ENCODE results near the gene FXYD2. TPM values are rescaled to one million over a fixed set of nuclear protein-coding genes. Genes with fewer than 3 reads are reported as not detected.

FXYD2 gene
- total and polyA plus RNA-seq, 10 of the 15 experiments (the other 5 are each of a cell fraction or from before 2014, with no cell fraction given) = 1.2 to 4.5 (median 2.4) TPM

DNA sequence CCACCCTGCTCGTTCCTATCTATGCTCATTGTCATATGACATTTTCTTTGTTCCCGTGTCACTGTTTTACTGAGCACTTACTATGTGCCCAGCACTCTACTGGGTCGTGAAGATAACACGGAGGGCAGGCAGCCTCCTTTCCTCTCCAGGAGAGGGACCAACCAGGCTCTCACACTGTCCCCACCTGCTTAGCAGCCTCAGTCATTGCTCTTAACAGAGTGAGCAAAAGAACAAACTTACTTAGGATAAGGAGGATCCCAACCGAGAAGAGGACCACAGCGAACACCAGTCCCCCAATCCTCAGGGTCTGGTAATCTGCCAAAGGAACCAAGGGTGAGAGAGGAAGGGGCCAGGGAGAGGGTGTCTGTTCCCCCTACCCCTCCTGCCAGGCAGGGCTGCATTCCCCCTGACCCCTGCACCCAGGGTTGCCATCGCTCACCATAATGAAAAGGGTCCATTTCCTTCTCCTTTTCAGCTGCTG lies 17.0 kb upstream of the FXYD2 start:
- ChIA-PET SMC1A (ENCODE audit: uncharacterized antibody, unreplicated experiment) (interaction anchor here (1.1 to 7.9 kb wide), 5 partner anchors 13 to 216 kb away, joined by 3 to 163 read pairs (median 8); partner anchors contain the start of gene FXYD2), RAD21 (ENCODE audit: unreplicated experiment) (interaction anchor here (1.0 to 7.2 kb wide), 6 partner anchors 18 to 212 kb away, joined by 3 to 135 read pairs (median 15); partner anchors contain the start of genes FXYD2 and IL10RA), CTCF (interaction anchor here (1.0 to 5.9 kb wide), 11 partner anchors 8 to 212 kb away, joined by 3 to 238 read pairs (median 17); partner anchors contain the start of gene FXYD2), POLR2A (no interaction called here)
- intact Hi-C loops (cut with micrococcal nuclease; ENCODE audit: unreplicated experiment) = no loop called here
- no peak for ATAC-seq
- Histone ChIP-seq H3K4me2 (ENCODE audit: control insufficient read depth, insufficient read depth) (no peak overlapping the region), H3K9me3 (replicated peaks; ENCODE audit: control insufficient read depth, insufficient read depth, low read length) (no peaks in the 10 kb centered on the region), H3K36me3 (ENCODE audit: control insufficient read depth in 2 of 2, insufficient read depth in 2 of 2, low read length in 1 of 2) (no peaks in the 10 kb centered on the region), H3K4me3 (no peak overlapping the region), H3K4me1 (ENCODE audit: control insufficient read depth, insufficient read depth, low read length) (no peaks in the 10 kb centered on the region; the same call in 1 of the 2 replicates), H3K9ac (ENCODE audit: control insufficient read depth, insufficient read depth, low read length) (no peak overlapping the region), H2AFZ (ENCODE audit: control insufficient read depth, low read depth, low read length) (no peak overlapping the region), H4K20me1 (ENCODE audit: control insufficient read depth, insufficient read depth) (no peaks in the 10 kb centered on the region), H3K79me2 (ENCODE audit: control insufficient read depth, insufficient read depth, low read length) (no peaks in the 10 kb centered on the region), H3K27me3 (replicated peaks in 1 of 2; ENCODE audit: control insufficient read depth in 2 of 2, insufficient read depth in 2 of 2, low read length in 1 of 2) (peaks cover 0 to 7% of the 10 kb centered on the region in 2 experiments; a peak in 1 of 4 replicates), H3K27ac (ENCODE audit: control insufficient read depth, insufficient read depth) (no peak overlapping the region)
- in situ Hi-C loops (cut with MboI) = loop anchor here (5.0 kb wide), 2 partner anchors 106 to 216 kb away; no protein-coding TSS in a partner anchor
- 48% methylated on average over 7 of the region's 7 CpGs for WGBS (ENCODE audit: insufficient coverage, insufficient replicate concordance, low lambda C conversion rate, missing lambda C conversion rate)
- FAIRE-seq = no peak
- TF ChIP-seq ZNF24 (IDR thresholded peaks at IDR 0.05) = no peak
- TF ChIP-seq NR2F1 (conservative IDR thresholded peaks at IDR 0.05) = no peak
- TF ChIP-seq, protein P1, sequence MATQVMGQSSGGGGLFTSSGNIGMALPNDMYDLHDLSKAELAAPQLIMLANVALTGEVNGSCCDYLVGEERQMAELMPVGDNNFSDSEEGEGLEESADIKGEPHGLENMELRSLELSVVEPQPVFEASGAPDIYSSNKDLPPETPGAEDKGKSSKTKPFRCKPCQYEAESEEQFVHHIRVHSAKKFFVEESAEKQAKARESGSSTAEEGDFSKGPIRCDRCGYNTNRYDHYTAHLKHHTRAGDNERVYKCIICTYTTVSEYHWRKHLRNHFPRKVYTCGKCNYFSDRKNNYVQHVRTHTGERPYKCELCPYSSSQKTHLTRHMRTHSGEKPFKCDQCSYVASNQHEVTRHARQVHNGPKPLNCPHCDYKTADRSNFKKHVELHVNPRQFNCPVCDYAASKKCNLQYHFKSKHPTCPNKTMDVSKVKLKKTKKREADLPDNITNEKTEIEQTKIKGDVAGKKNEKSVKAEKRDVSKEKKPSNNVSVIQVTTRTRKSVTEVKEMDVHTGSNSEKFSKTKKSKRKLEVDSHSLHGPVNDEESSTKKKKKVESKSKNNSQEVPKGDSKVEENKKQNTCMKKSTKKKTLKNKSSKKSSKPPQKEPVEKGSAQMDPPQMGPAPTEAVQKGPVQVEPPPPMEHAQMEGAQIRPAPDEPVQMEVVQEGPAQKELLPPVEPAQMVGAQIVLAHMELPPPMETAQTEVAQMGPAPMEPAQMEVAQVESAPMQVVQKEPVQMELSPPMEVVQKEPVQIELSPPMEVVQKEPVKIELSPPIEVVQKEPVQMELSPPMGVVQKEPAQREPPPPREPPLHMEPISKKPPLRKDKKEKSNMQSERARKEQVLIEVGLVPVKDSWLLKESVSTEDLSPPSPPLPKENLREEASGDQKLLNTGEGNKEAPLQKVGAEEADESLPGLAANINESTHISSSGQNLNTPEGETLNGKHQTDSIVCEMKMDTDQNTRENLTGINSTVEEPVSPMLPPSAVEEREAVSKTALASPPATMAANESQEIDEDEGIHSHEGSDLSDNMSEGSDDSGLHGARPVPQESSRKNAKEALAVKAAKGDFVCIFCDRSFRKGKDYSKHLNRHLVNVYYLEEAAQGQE (IDR thresholded peaks at IDR 0.05; ENCODE audit: low read depth, low read length) = no peak
- no peak for TF ChIP-seq ZSCAN29 (IDR thresholded peaks at IDR 0.05)
- no peak for TF ChIP-seq SUZ12 (IDR thresholded peaks at IDR 0.05; ENCODE audit: unreplicated experiment)
- TF ChIP-seq ZNF274 (IDR thresholded peaks at IDR 0.05; ENCODE audit: insufficient read depth, insufficient read length) = no peak
- no peak for TF ChIP-seq RFX5 (IDR thresholded peaks at IDR 0.05; ENCODE audit: low read depth, low read length)
- no peak for TF ChIP-seq MXI1 (IDR thresholded peaks at IDR 0.05; ENCODE audit: low read depth, low read length)
- TF ChIP-seq EGR1 (IDR thresholded peaks at IDR 0.05; ENCODE audit: borderline replicate concordance in 1 of 2, low read depth in 2 of 2, low read length in 2 of 2) = no peak
- TF ChIP-seq, protein P2, sequence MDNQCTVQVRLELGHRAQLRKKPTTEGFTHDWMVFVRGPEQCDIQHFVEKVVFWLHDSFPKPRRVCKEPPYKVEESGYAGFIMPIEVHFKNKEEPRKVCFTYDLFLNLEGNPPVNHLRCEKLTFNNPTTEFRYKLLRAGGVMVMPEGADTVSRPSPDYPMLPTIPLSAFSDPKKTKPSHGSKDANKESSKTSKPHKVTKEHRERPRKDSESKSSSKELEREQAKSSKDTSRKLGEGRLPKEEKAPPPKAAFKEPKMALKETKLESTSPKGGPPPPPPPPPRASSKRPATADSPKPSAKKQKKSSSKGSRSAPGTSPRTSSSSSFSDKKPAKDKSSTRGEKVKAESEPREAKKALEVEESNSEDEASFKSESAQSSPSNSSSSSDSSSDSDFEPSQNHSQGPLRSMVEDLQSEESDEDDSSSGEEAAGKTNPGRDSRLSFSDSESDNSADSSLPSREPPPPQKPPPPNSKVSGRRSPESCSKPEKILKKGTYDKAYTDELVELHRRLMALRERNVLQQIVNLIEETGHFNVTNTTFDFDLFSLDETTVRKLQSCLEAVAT (IDR thresholded peaks at IDR 0.05) = no peak
- no peak for TF ChIP-seq SREBF2 (IDR thresholded peaks at IDR 0.05; ENCODE audit: low read length)
- TF ChIP-seq MEF2B (IDR thresholded peaks at IDR 0.05; ENCODE audit: partially characterized antibody, poor library complexity, severe bottlenecking) = no peak
- no peak for DNase-seq (ENCODE audit: low read depth, low spot score)
- BruUV-seq (replicated peaks) = no TSS peak
